Activated CD8-positive, alpha-beta memory T cell treated with anti-CD3 and anti-CD28 coated beads for 24 hours (primary cell): ENCODE measurements around the gene MUS81.
"Not testable (repeated sequence)": the region's sequence is repeated elsewhere in the genome, so short reads cannot be mapped to it uniquely, and the experiment has no call there.

Experiments used
- DNase-seq: peaks from one replicate; pipeline ENCODE4 v3.0.0-alpha.2; 2020

The MUS81 gene

GRCh38 chr11:65848693-65849092 is 11.5 kb upstream of the MUS81 start:
- not testable (repeated sequence) for DNase-seq

GRCh38 chr11:65849366-65849765 is 10.9 kb upstream of the MUS81 start:
- DNase-seq, result no peak

GRCh38 chr11:65849771-65850216 is 10.4 kb upstream of the MUS81 start:
- DNase-seq, result no peak

- no peak for DNase-seq
These were observed 9.8 kb upstream of the MUS81 start for GRCh38 chr11:65850217-65851082.

GRCh38 chr11:65851083-65851579 is 9.1 kb upstream of the MUS81 start:
- no peak for DNase-seq

GRCh38 chr11:65851811-65852507 is 8.3 kb upstream of the MUS81 start:
- DNase-seq, result no peak

GRCh38 chr11:65852508-65853245 is 7.6 kb upstream of the MUS81 start:
- DNase-seq, result no peak

GRCh38 chr11:65853246-65853979 is 6.8 kb upstream of the MUS81 start:
- DNase-seq, result no peak

- DNase-seq, result no peak
These were observed 6.1 kb upstream of the MUS81 start for GRCh38 chr11:65854161-65854592.

- no peak for DNase-seq
These were observed 5.1 kb upstream of the MUS81 start for GRCh38 chr11:65854852-65855837.

GRCh38 chr11:65855927-65856363 is 4.3 kb upstream of the MUS81 start:
- DNase-seq, result no peak

- peak; percentile 90 for DNase-seq
These were observed 3.3 kb upstream of the MUS81 start for GRCh38 chr11:65856689-65857499.

GRCh38 chr11:65857500-65857852 is 2.8 kb upstream of the MUS81 start:
- no peak for DNase-seq

- peak; percentile 97 for DNase-seq
These were observed 2.2 kb upstream of the MUS81 start, which contains the start of gene CFL1 for GRCh38 chr11:65857853-65858680. Gene CFL1, minus strand, starts transcription at chr11:65858180. Its CDS starts 81 bp downstream, at chr11:65858099.

GRCh38 chr11:65858681-65859087 is 1.5 kb upstream of the MUS81 start:
- DNase-seq, result no peak

GRCh38 chr11:65859095-65859811 is 980 bp upstream of the MUS81 start:
- peak; percentile 98 for DNase-seq

- no peak for DNase-seq
These were observed 388 bp upstream of the MUS81 start for GRCh38 chr11:65859812-65860277.

- no peak for DNase-seq
These were observed 902 bp downstream of the MUS81 start for GRCh38 chr11:65861165-65861505.
